Measurements from ENCODE around the gene MPI. TPM values are rescaled to one million over a fixed set of nuclear protein-coding genes. Genes with fewer than 3 reads are reported as not detected.

The MPI gene
- total RNA-seq, 1 experiment from 2014 or later, result 57.5 TPM

DNA sequence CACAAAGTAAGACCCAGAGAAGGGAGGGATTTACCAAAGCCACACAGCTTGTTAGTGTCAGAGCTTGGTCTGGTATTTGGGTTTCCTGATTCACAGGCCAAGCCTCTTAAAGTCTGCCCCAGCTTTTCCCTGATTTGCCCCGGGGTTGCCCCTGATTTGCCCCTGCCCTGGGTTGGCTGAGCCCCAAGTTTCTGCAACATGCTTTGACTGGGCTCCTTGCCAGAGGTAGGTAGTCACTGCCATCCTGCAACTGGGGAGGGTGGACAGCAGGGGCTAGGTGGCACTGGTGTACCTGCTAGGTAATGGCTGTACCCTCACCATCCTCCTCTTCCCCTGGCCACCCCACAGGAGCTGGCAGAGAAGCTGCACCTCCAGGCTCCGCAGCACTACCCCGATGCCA is 2.5 kb downstream of the MPI start:
- H3K27ac Mint-ChIP-seq, result no peak overlapping the region
- Histone ChIP-seq H2AK5ac (ENCODE audit: insufficient read length, low read length) (no peak overlapping the region), H2BK120ac (ENCODE audit: low read depth, low read length, poor library complexity, severe bottlenecking) (no peak overlapping the region), H3K4ac (ENCODE audit: low read depth, low read length) (no peak overlapping the region), H3K56ac (ENCODE audit: insufficient read length, low read depth, low read length) (no peak overlapping the region), H4K5ac (ENCODE audit: insufficient read length, low read depth, low read length) (no peak overlapping the region), H2BK20ac (ENCODE audit: low read depth, low read length, poor library complexity, severe bottlenecking) (no peak overlapping the region), H2BK12ac (ENCODE audit: insufficient read length, low read depth, low read length) (no peak overlapping the region), H3K27ac (ENCODE audit: insufficient read length, low read depth, low read length) (no peak overlapping the region), H3K9me3 (ENCODE audit: control insufficient read depth, low read depth, low read length) (no peaks in the 10 kb centered on the region), H3T11ph (ENCODE audit: low read length) (no peak overlapping the region), H3K79me2 (ENCODE audit: insufficient read depth, low read length) (no peaks in the 10 kb centered on the region), H4K20me1 (ENCODE audit: control insufficient read depth, insufficient read depth, insufficient read length) (no peaks in the 10 kb centered on the region), H3K23me2 (ENCODE audit: insufficient read length, low read depth, low read length, poor library complexity, severe bottlenecking) (peaks cover 11% of the 10 kb centered on the region), H3K14ac (ENCODE audit: insufficient read depth, low read length) (no peak overlapping the region), H4K91ac (ENCODE audit: insufficient read length, low read depth, low read length) (no peak overlapping the region), H3K4me2 (ENCODE audit: insufficient read depth, insufficient read length, low read length) (no peak overlapping the region), H4K8ac (replicated peaks; ENCODE audit: insufficient read length, low read depth, low read length) (no peak overlapping the region), H2AFZ (ENCODE audit: low read length) (no peak overlapping the region), H3K4me1 (ENCODE audit: insufficient read depth, low read length) (no peaks in the 10 kb centered on the region), H3K9ac (ENCODE audit: extremely low read depth, insufficient read length, low read length) (no peak overlapping the region), H3K18ac (ENCODE audit: insufficient read length, low read depth, low read length) (no peak overlapping the region), H3K27me3 (ENCODE audit: insufficient read depth, low read length) (no peaks in the 10 kb centered on the region), H3K79me1 (ENCODE audit: insufficient read depth, low read depth, low read length, poor library complexity, severe bottlenecking) (no peaks in the 10 kb centered on the region), H2BK5ac (ENCODE audit: insufficient read length, low read length) (no peak overlapping the region), H2BK15ac (ENCODE audit: low read depth, low read length) (no peak overlapping the region), H3K23ac (ENCODE audit: insufficient read length, low read depth, low read length) (no peak overlapping the region)
- H3K4me3 Mint-ChIP-seq, result no peak overlapping the region; a peak in 1 of 5 replicates
- H3K27me3 Mint-ChIP-seq (ENCODE audit: low read depth), result no peaks in the 10 kb centered on the region
- TF ChIP-seq CTCF (conservative IDR thresholded peaks at IDR 0.05), result no peak
- peaks cover 15 to 39% (median 36%) of the 10 kb centered on the region in 3 experiments; a peak in 6 of 7 replicates for H3K36me3 Mint-ChIP-seq (ENCODE audit: insufficient read depth in 1 of 3, low read depth in 3 of 3)
- no peaks in the 10 kb centered on the region; a peak in 1 of 5 replicates for H3K9me3 Mint-ChIP-seq
- no peak for DNase-seq
- H3K4me1 Mint-ChIP-seq, result peaks cover 19 to 23% of the 10 kb centered on the region in 2 experiments
- WGBS (ENCODE audit: extremely low coverage, insufficient read length, low lambda C conversion rate), result no CpG with 5 or more reads among the region's 3 CpGs
